HCT116 (cell line): ENCODE data around the gene FICD. TPM values are rescaled to one million over a fixed set of nuclear protein-coding genes. Genes with fewer than 3 reads are reported as not detected.

Experiments used
- ATAC-seq: fragments of 200-7000 bp; cut with Tn5 transposase; 2 replicates; pipeline ENCODE4 v1.9.1; 2020; ENCODE audit warnings: mild to moderate bottlenecking, moderate library complexity
- BruUV-seq: library from RNA; stranded (reverse); fragments of 400-500 nt; replicated peaks from 2 replicates; lab custom pipeline; 2021; lab: Mats Ljungman, UMichigan
- CTCF ChIA-PET: fragments of 300-600 bp; sonication (Branson Sonifier 250); formaldehyde crosslinking; loops from one replicate; lab custom pipeline; 2021; ENCODE audit warnings: antibody characterized with exemption; lab: Charles Lee
- POLR2A ChIA-PET: fragments of 300-600, 350-600 bp; sonication (Branson Sonifier 250); formaldehyde crosslinking; loops from one replicate; lab custom pipeline; 2021; ENCODE audit warnings: antibody characterized with exemption; lab: Charles Lee
- RAD21 ChIA-PET, 2 experiments: fragments of 300-600 bp; sonication (Branson Sonifier 250); formaldehyde crosslinking; loops; one replicate each; lab custom pipeline; 2023; ENCODE audit warnings: low total read pairs in 2 of 2; ENCODE audit not compliant: uncharacterized antibody in 2 of 2, unreplicated experiment in 2 of 2, low non-redundant PET in 1 of 2; lab: Charles Lee
- DNase-seq: peaks from one replicate; pipeline ENCODE4 v3.0.0-alpha.2; 2010; ENCODE audit warnings: low read depth, low spot score
- H2AFZ ChIP-seq: fragments of 200-600 bp; shearing (Covaris generic), sonication (generic); 2 replicates; pipeline ENCODE4 v1.6.1; 2017; ENCODE audit warnings: low read depth, mixed run types, mixed read lengths, antibody characterized with exemption, low read length; ENCODE audit not compliant: poor library complexity, severe bottlenecking
- H3K27ac ChIP-seq: 2 replicates; pipeline ENCODE4 v1.5.1; 2012; ENCODE audit warnings: low read depth, low read length
- H3K27me3 ChIP-seq: fragments of 200-600 bp; sonication (generic); 2 replicates; pipeline ENCODE4 v1.6.1; 2016; ENCODE audit warnings: mixed run types, low read length, mixed read lengths; ENCODE audit not compliant: insufficient read depth
- H3K36me3 ChIP-seq, 2 experiments: fragments of 200-500 bp in 1 of 2; fragments of 200-600 bp in 1 of 2; sonication (Bioruptor generic) in 1 of 2; sonication (generic) in 1 of 2; 2 replicates each; pipeline versions ENCODE4 v1.5.1 to v1.6.1; 2014 to 2016; ENCODE audit warnings: low read length in 2 of 2, inconsistent platforms in 1 of 2, mixed read lengths in 1 of 2, mixed run types in 1 of 2; ENCODE audit not compliant: insufficient read depth in 2 of 2, control insufficient read depth in 1 of 2
- H3K4me1 ChIP-seq, 2 experiments: fragments of 200-600 bp in 1 of 2; sonication (generic) in 1 of 2; 2 replicates each; pipeline versions ENCODE4 v1.5.1 to v1.6.1; 2012 to 2017; ENCODE audit warnings: low read length in 2 of 2, inconsistent platforms in 1 of 2, mild to moderate bottlenecking in 1 of 2, mixed read lengths in 1 of 2, mixed run types in 1 of 2, moderate library complexity in 1 of 2; ENCODE audit not compliant: insufficient read depth in 2 of 2, control insufficient read depth in 1 of 2
- H3K4me2 ChIP-seq: fragments of 200-600 bp; sonication (generic); 2 replicates; pipeline ENCODE4 v1.6.1; 2017; ENCODE audit warnings: mixed run types, low read length, mixed read lengths
- H3K4me3 ChIP-seq, 2 experiments: fragments of 200-600 bp in 1 of 2; sonication (generic) in 1 of 2; replicated peaks in 1 of 2; 2 replicates each; pipeline ENCODE4 v1.5.1; 2011 to 2016; ENCODE audit warnings: low read length in 2 of 2, control low read depth in 1 of 2, low read depth in 1 of 2, mild to moderate bottlenecking in 1 of 2, mixed read lengths in 1 of 2, mixed run types in 1 of 2
- H3K79me2 ChIP-seq: fragments of 200-600 bp; sonication (generic); 2 replicates; pipeline ENCODE4 v1.6.1; 2017; ENCODE audit warnings: mild to moderate bottlenecking, mixed run types, low read length, moderate library complexity, mixed read lengths; ENCODE audit not compliant: insufficient read depth
- H3K9ac ChIP-seq: fragments of 200-600 bp; sonication (generic); 2 replicates; pipeline ENCODE4 v1.6.1; 2016; ENCODE audit warnings: low read length, mixed read lengths
- H3K9me2 ChIP-seq: fragments of 200-600 bp; sonication (generic), shearing (Covaris generic); 2 replicates; pipeline ENCODE4 v1.6.1; 2017; ENCODE audit warnings: mixed run types, mild to moderate bottlenecking, moderate library complexity; ENCODE audit not compliant: insufficient read depth
- H3K9me3 ChIP-seq, 2 experiments: fragments of 200-500 bp in 1 of 2; fragments of 200-600 bp in 1 of 2; sonication (Bioruptor generic) in 1 of 2; sonication (generic) in 1 of 2; 2 replicates each; pipeline ENCODE4 v1.6.1; 2014 to 2017; ENCODE audit warnings: low read length in 2 of 2, mixed read lengths in 2 of 2, inconsistent platforms in 1 of 2, low read depth in 1 of 2, mild to moderate bottlenecking in 1 of 2, mixed run types in 1 of 2, moderate library complexity in 1 of 2; ENCODE audit not compliant: control insufficient read depth in 1 of 2, insufficient read depth in 1 of 2
- H4K20me1 ChIP-seq: fragments of 200-600 bp; sonication (generic), shearing (Covaris generic); 2 replicates; pipeline ENCODE4 v1.6.1; 2017; ENCODE audit warnings: mixed run types, mild to moderate bottlenecking, moderate library complexity; ENCODE audit not compliant: insufficient read depth
- ATF3 ChIP-seq: IDR thresholded peaks from 2 replicates; pipeline ENCODE4 v1.6.1; 2012
- EGR1 ChIP-seq: IDR thresholded peaks from 2 replicates; pipeline ENCODE4 v1.6.1; 2012; ENCODE audit warnings: low read depth
- EZH2 ChIP-seq: fragments of 200-600 bp; sonication (generic); IDR thresholded peaks from 2 replicates; pipeline ENCODE4 v1.6.1; 2017; ENCODE audit warnings: antibody characterized with exemption, mixed run types
- JUND ChIP-seq: IDR thresholded peaks from 2 replicates; pipeline ENCODE4 v1.6.1; 2012
- POLR2A ChIP-seq: IDR thresholded peaks from 2 replicates; pipeline ENCODE4 v1.7.0; 2011; ENCODE audit warnings: borderline replicate concordance; ENCODE audit not compliant: insufficient read depth, insufficient read length; ENCODE audit errors: extremely low read depth
- POLR2AphosphoS5 ChIP-seq: IDR thresholded peaks from 2 replicates; pipeline ENCODE4 v1.6.1; 2011; ENCODE audit warnings: mild to moderate bottlenecking, low read depth, low read length, moderate library complexity
- RAD21 ChIP-seq: IDR thresholded peaks from 2 replicates; pipeline ENCODE4 v1.6.1; 2012; ENCODE audit warnings: low read depth, mild to moderate bottlenecking
- SIN3A ChIP-seq: IDR thresholded peaks from 2 replicates; pipeline ENCODE4 v1.6.1; 2012; ENCODE audit warnings: low read depth
- SRF ChIP-seq: IDR thresholded peaks from 2 replicates; pipeline ENCODE4 v1.6.1; 2012; ENCODE audit warnings: low read depth
- TCF7L2 ChIP-seq: IDR thresholded peaks from 2 replicates; pipeline ENCODE4 v1.7.0; 2011; ENCODE audit warnings: borderline replicate concordance, inconsistent platforms; ENCODE audit not compliant: insufficient read depth, insufficient read length; ENCODE audit errors: extremely low read depth
- YY1 ChIP-seq: IDR thresholded peaks from 2 replicates; pipeline ENCODE4 v1.6.1; 2011; ENCODE audit warnings: low read length, low read depth, moderate library complexity, mild to moderate bottlenecking; ENCODE audit not compliant: insufficient replicate concordance; ENCODE audit errors: extremely low read depth
- ZBTB33 ChIP-seq: IDR thresholded peaks from 2 replicates; pipeline ENCODE4 v1.6.1; 2011; ENCODE audit warnings: mild to moderate bottlenecking, low read length, moderate library complexity; ENCODE audit not compliant: insufficient replicate concordance; ENCODE audit errors: extremely low read depth
- ZFX ChIP-seq: fragments of 450-650 bp; IDR thresholded peaks from 2 replicates; pipeline ENCODE4 v1.6.1; 2017
- ZNF274 ChIP-seq: fragments of 200-500 bp; sonication (Bioruptor generic); IDR thresholded peaks from 2 replicates; pipeline ENCODE4 v1.6.1; 2014; ENCODE audit warnings: mild to moderate bottlenecking, low read depth, low read length, inconsistent platforms
- intact Hi-C: fragments of 100-400 bp; cut with micrococcal nuclease; formaldehyde crosslinking; loops from 2 replicates; pipeline ENCODE4 v1.10.0; 2022
- total RNA-seq: library from RNA; stranded (reverse); gene quantifications from one replicate; pipeline ENCODE4 v1.2.1, GENCODE V29; 2021; ENCODE audit not compliant: unreplicated experiment
- TF ChIP-seq, protein P1 (sequence below): IDR thresholded peaks from 2 replicates; pipeline ENCODE4 v1.6.1; 2012; ENCODE audit warnings: low read depth
- TF ChIP-seq, protein P2 (sequence below): IDR thresholded peaks from 2 replicates; pipeline ENCODE4 v1.6.1; 2012
- TF ChIP-seq, protein P3 (sequence below), 3 experiments: fragments of 200-600 bp in 1 of 3; sonication (generic) in 1 of 3; IDR thresholded peaks in 2 of 3; conservative IDR thresholded peaks in 1 of 3; 2 replicates each; pipeline ENCODE4 v1.5.1; 2012 to 2017; ENCODE audit warnings: low read depth in 2 of 3, low read length in 2 of 3, antibody characterized with exemption in 1 of 3, borderline replicate concordance in 1 of 3, control low read depth in 1 of 3, mild to moderate bottlenecking in 1 of 3, mixed read lengths in 1 of 3, mixed run types in 1 of 3, moderate library complexity in 1 of 3; ENCODE audit not compliant: insufficient read depth in 1 of 3

The FICD gene
- total RNA-seq, 1 experiment from 2014 or later = 5.1 TPM

GRCh38 chr12:108560752-108561719, 46.0 kb downstream of the FICD start, which contains the start of gene SART3:
SART3 (minus strand) TSS chr12:108561173; CDS start chr12:108561154, 19 bp downstream.
- BruUV-seq = no TSS peak
- H3K9me3 ChIP-seq = no peaks in the 10 kb centered on the region
- POLR2A ChIA-PET = no interaction called here
- CTCF ChIA-PET = no interaction called here
- peak; percentile 89 for DNase-seq
- H4K20me1 ChIP-seq = no peaks in the 10 kb centered on the region; the same call in 1 of the 2 replicates
- RAD21 ChIA-PET = no interaction called here
- H3K27me3 ChIP-seq = no peaks in the 10 kb centered on the region
- peak within 1 kb of the TSS; percentile 93 for H3K4me2 ChIP-seq
- no peak within 1 kb of the TSS for H2AFZ ChIP-seq
- H3K36me3 ChIP-seq = peaks cover 9 to 27% of the 10 kb centered on the region in 2 experiments; a peak in 3 of 4 replicates
- H3K27ac ChIP-seq = peak within 1 kb of the TSS; percentile 76
- peaks cover 73% of the 10 kb centered on the region for H3K79me2 ChIP-seq
- H3K9ac ChIP-seq = peak within 1 kb of the TSS; percentile 97
- ATAC-seq = peak; percentile 38
- peaks cover 25 to 44% of the 10 kb centered on the region in 2 experiments for H3K4me1 ChIP-seq
- peak within 1 kb of the TSS; percentile 75 to 85 for H3K4me3 ChIP-seq
- H3K9me2 ChIP-seq = no peaks in the 10 kb centered on the region
- intact Hi-C loops = loop anchor here (5.0 to 10.0 kb wide), 2 partner anchors 274 to 826 kb away; no protein-coding TSS in a partner anchor
- no peak for TF ChIP-seq TCF7L2
- TF ChIP-seq POLR2A = peak; percentile 61
- TF ChIP-seq SIN3A = no peak
- TF ChIP-seq ZFX = peak; percentile 52; the same call in 1 of the 2 replicates
- no peak for TF ChIP-seq RAD21
- no peak for TF ChIP-seq EGR1
- TF ChIP-seq, protein P1, sequence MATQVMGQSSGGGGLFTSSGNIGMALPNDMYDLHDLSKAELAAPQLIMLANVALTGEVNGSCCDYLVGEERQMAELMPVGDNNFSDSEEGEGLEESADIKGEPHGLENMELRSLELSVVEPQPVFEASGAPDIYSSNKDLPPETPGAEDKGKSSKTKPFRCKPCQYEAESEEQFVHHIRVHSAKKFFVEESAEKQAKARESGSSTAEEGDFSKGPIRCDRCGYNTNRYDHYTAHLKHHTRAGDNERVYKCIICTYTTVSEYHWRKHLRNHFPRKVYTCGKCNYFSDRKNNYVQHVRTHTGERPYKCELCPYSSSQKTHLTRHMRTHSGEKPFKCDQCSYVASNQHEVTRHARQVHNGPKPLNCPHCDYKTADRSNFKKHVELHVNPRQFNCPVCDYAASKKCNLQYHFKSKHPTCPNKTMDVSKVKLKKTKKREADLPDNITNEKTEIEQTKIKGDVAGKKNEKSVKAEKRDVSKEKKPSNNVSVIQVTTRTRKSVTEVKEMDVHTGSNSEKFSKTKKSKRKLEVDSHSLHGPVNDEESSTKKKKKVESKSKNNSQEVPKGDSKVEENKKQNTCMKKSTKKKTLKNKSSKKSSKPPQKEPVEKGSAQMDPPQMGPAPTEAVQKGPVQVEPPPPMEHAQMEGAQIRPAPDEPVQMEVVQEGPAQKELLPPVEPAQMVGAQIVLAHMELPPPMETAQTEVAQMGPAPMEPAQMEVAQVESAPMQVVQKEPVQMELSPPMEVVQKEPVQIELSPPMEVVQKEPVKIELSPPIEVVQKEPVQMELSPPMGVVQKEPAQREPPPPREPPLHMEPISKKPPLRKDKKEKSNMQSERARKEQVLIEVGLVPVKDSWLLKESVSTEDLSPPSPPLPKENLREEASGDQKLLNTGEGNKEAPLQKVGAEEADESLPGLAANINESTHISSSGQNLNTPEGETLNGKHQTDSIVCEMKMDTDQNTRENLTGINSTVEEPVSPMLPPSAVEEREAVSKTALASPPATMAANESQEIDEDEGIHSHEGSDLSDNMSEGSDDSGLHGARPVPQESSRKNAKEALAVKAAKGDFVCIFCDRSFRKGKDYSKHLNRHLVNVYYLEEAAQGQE = no peak
- TF ChIP-seq EZH2 = no peak
- TF ChIP-seq YY1 = peak; percentile 98
- TF ChIP-seq ATF3 = no peak
- TF ChIP-seq POLR2AphosphoS5 = peak; percentile 58
- TF ChIP-seq, protein P2, sequence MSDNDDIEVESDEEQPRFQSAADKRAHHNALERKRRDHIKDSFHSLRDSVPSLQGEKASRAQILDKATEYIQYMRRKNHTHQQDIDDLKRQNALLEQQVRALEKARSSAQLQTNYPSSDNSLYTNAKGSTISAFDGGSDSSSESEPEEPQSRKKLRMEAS = no peak
- TF ChIP-seq, protein P3, sequence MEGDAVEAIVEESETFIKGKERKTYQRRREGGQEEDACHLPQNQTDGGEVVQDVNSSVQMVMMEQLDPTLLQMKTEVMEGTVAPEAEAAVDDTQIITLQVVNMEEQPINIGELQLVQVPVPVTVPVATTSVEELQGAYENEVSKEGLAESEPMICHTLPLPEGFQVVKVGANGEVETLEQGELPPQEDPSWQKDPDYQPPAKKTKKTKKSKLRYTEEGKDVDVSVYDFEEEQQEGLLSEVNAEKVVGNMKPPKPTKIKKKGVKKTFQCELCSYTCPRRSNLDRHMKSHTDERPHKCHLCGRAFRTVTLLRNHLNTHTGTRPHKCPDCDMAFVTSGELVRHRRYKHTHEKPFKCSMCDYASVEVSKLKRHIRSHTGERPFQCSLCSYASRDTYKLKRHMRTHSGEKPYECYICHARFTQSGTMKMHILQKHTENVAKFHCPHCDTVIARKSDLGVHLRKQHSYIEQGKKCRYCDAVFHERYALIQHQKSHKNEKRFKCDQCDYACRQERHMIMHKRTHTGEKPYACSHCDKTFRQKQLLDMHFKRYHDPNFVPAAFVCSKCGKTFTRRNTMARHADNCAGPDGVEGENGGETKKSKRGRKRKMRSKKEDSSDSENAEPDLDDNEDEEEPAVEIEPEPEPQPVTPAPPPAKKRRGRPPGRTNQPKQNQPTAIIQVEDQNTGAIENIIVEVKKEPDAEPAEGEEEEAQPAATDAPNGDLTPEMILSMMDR (IDR thresholded peaks at IDR 0.05 in 2 of 3, conservative IDR thresholded peaks at IDR 0.05 in 1 of 3; ENCODE audit: borderline replicate concordance in 1 of 3, insufficient read depth in 1 of 3, low read depth in 2 of 3, low read length in 2 of 3) = no peak
- peak; percentile 27 for TF ChIP-seq ZBTB33
- no peak for TF ChIP-seq JUND
- no peak for TF ChIP-seq SRF
- no peak for TF ChIP-seq ZNF274
